Adipocyte (in vitro differentiated cells): ENCODE measurements around the gene RGS16.
"Not testable (repeated sequence)": the region's sequence is repeated elsewhere in the genome, so short reads cannot be mapped to it uniquely, and the experiment has no call there.

Experiments
- DNase-seq: peaks from one replicate; pipeline ENCODE4 v3.0.0-alpha.2; 2015; ENCODE audit warnings: low read depth
- H3K27me3 ChIP-seq: replicated peaks from 2 replicates; pipeline ENCODE4 v1.7.0; 2013; ENCODE audit warnings: mild to moderate bottlenecking, low read length, moderate library complexity; ENCODE audit not compliant: control insufficient read depth, insufficient read depth
- H3K36me3 ChIP-seq: 2 replicates; pipeline ENCODE4 v1.7.0; 2013; ENCODE audit warnings: low read length, mild to moderate bottlenecking, moderate library complexity; ENCODE audit not compliant: control insufficient read depth, insufficient read depth, severe bottlenecking
- H3K4me1 ChIP-seq: 2 replicates; pipeline ENCODE4 v1.7.0; 2013; ENCODE audit warnings: mild to moderate bottlenecking, low read length, moderate library complexity; ENCODE audit not compliant: control insufficient read depth, insufficient read depth
- H3K4me3 ChIP-seq: 2 replicates; pipeline ENCODE4 v1.7.0; 2013; ENCODE audit warnings: mild to moderate bottlenecking, low read length, moderate library complexity
- H3K9ac ChIP-seq: 2 replicates; pipeline ENCODE4 v1.7.0; 2013; ENCODE audit warnings: mild to moderate bottlenecking, low read length, moderate library complexity
- H3K9me3 ChIP-seq: 2 replicates; pipeline ENCODE4 v1.7.0; 2013; ENCODE audit warnings: mild to moderate bottlenecking, low read length, moderate library complexity; ENCODE audit not compliant: control insufficient read depth

RGS16 gene

DNA sequence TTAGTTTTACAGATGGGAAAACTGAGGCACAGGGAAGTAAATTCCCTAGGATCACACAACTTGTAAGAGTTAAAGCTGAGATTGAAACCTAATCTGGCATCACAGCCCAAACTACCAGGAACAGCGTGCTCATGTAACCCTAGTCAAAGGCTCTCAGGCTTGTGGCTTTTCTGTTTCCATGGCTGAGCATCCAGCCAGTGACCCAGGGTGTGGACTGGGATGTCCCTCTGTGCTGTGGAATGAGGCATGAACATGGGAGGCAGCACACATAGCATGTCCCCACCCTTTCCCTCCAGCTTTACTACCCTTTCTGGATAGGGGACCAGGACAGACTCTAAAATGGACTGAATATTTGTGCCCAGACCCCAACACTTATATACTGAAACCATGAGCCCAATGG lies 35.1 kb upstream of the RGS16 start:
- Histone ChIP-seq H3K4me1 (no peaks in the 10 kb centered on the region), H3K36me3 (no peaks in the 10 kb centered on the region), H3K9ac (no peak overlapping the region), H3K27me3 (peaks cover 30% of the 10 kb centered on the region), H3K4me3 (no peak overlapping the region), H3K9me3 (no peaks in the 10 kb centered on the region)
- no peak for DNase-seq

DNA sequence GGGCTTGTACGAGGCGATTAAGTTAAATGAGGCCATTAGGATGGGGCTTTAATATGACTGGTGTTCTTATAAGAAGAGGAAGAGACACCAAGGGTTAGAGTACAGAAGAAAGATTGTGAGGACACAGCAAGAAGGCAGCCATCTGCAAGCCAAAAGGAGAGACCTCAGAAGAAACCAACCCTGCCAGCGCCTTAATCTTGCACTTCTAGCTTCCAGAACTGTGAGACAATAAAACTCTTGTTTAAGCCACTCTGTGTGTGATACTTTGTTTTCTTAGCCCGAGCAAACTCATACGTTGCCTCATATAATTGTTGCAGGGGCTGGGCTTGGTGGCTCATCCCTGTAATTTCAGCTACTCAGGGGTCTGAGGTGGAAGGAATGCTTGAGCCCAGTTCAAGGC lies 33.6 kb upstream of the RGS16 start:
- Histone ChIP-seq H3K36me3 (no peaks in the 10 kb centered on the region), H3K4me1 (no peaks in the 10 kb centered on the region), H3K27me3 (peaks cover 30% of the 10 kb centered on the region), H3K9ac (no peak overlapping the region), H3K9me3 (no peaks in the 10 kb centered on the region), H3K4me3 (no peak overlapping the region)
- no peak for DNase-seq

DNA sequence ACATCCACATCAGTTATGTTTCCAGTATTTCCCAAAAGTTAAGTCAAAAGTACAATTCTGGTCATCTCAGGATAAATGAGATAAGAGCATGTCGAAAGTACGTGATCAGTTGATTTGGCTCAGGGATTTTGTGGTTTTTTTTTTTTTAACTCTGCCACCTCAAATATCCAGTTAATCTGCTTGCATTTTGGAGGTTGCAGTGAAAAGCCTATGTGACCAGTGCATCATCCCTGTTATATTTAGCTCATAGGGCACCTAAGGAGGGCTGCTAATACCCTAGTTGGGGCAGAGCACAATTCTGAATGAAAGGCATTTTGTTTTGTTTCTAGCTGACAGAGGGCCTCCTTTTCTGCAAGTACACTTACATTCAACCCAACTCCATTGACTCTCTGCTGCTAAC lies 31.7 kb upstream of the RGS16 start:
- Histone ChIP-seq H3K27me3 (peaks cover 20% of the 10 kb centered on the region), H3K4me3 (no peak overlapping the region), H3K9ac (no peak overlapping the region), H3K9me3 (no peaks in the 10 kb centered on the region), H3K36me3 (no peaks in the 10 kb centered on the region), H3K4me1 (no peaks in the 10 kb centered on the region)
- no peak for DNase-seq

DNA sequence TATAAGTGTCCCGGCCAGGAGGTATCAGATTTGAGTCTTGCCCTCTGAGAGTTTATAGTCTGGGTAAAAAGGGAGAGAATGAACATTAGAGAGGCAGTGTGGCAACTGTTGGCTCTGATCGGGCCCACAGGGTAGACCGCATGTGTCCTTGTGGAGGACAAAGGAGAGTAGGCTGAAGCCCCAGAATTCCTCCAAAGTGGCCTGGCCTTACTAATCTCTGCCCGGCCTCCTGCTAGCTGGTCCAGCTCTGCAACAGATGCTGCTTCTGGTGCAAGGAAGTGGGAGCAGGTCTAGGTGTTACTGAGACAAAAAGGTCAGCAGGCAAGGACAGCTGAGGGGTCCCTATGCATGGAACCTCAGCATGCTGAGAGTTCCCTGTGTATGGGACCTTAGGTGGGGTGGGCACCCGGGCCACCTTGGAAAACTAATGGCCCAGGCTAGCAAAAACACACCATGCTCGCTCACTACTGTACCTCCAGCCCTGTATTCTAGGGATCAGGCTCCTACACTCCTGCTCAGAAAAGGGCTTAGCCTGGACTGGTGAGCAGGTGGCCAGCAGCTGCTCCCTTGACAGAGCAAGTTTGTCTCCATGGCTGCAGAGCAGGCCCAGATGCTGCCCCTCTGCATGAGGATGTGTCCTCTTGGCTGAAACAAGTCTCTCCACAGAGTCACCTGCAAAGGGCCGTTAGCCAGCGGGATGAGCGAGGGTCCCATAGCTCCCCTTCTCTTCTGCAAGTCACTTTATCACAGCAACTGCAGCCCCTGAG lies 30.3 kb upstream of the RGS16 start:
- Histone ChIP-seq H3K9ac (no peak overlapping the region), H3K4me1 (no peaks in the 10 kb centered on the region), H3K27me3 (peaks cover 20% of the 10 kb centered on the region), H3K4me3 (no peak overlapping the region), H3K36me3 (no peaks in the 10 kb centered on the region), H3K9me3 (no peaks in the 10 kb centered on the region)
- no peak for DNase-seq

DNA sequence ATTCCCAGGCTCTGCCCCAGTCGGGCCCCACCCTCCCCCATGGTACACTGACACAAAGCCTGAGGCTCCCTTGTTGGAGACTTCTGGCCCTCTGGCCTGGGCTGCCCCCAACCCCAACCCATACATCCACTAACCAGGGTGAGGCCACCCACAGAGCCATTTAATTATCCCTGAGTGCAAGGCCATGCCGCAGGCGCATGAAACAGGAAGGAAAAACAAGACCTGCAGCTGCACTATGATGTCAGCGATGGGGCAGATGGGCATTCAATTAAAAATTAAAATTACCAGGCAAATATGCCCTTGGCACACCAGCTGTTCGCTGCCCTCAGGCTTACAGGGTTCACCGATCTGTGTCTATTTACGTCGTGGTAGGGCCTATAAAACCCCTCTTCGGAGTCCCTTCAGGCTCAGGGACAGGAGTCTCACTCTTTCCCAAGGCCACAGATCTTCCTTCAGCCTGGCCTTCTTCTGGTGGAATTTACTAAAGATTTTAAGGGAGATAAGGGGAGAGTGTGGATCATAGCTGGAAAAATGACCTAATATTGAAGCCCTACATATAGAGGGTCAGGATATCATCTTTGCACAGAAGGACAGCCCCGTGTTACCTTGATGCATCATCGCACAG lies 29.6 kb upstream of the RGS16 start:
- DNase-seq, result no peak
- Histone ChIP-seq H3K9me3 (no peaks in the 10 kb centered on the region), H3K9ac (no peak overlapping the region), H3K27me3 (peaks cover 16% of the 10 kb centered on the region), H3K36me3 (no peaks in the 10 kb centered on the region), H3K4me3 (no peak overlapping the region), H3K4me1 (no peaks in the 10 kb centered on the region)

DNA sequence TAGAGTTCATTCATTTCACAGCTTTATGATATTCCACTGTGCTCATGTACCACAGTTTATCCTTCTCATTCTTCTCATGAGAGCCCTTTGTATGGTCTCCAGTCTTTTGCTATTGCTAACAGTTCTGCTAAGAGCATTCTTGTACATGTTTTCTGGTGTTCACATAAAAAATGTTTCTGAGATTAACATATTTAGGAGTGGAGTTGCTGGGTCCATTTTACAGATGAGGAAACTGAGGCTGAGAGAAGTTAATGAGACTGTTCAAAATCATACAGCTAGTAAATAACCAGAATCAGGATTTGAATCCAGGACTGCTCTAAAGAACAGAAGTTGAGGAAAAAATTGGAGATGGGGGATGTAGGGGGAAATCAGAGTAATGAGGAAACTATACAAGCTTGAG lies 28.8 kb upstream of the RGS16 start:
- DNase-seq, result no peak
- no peak overlapping the region for H3K4me3 ChIP-seq
- no peaks in the 10 kb centered on the region for H3K4me1 ChIP-seq
- no peak overlapping the region for H3K9ac ChIP-seq
- H3K36me3 ChIP-seq, result no peaks in the 10 kb centered on the region
- peaks cover 11% of the 10 kb centered on the region for H3K27me3 ChIP-seq
- no peaks in the 10 kb centered on the region for H3K9me3 ChIP-seq

DNA sequence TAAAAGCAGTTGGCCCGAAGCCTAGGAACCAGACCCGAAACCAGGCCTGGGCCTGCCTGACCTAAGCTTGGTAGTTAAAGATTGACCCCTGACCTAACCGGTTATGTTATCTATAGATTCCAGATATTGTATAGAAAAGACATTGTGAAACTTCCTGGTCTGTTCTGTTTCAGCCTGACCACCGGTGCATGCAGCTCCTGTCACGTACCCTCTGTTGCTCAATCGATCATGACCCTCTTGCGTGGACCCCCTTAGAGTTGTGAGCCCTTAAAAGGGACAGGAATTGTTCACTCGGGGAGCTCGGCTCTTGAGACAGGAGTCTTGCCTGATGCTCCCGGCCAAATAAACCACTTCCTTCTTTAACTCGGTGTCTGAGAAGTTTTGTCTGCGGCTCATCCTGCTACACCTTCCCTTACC lies 28.3 kb upstream of the RGS16 start:
- H3K36me3 ChIP-seq, H3K27me3 ChIP-seq, H3K9me3 ChIP-seq, H3K4me3 ChIP-seq, DNase-seq, H3K9ac ChIP-seq, H3K4me1 ChIP-seq: not testable (repeated sequence)

DNA sequence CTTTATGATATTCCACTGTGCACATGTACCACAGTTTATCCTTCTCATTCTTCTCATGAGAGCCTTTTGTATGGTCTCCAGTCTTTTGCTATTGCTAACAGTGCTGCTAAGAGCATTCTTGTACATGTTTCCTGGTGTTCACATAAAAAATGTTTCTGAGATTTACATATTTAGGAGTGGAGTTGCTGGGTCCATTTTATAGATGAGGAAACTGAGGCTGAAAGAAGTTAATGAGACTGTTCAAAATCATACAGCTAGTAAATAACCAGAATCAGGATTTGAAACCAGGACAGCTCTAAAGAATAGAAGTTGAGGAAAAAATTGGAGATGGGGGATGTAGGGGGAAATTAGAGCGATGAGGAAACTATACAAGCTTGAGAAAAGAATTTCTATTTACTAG lies 27.8 kb upstream of the RGS16 start:
- H3K4me3 ChIP-seq, result no peak overlapping the region
- no peaks in the 10 kb centered on the region for H3K4me1 ChIP-seq

DNA sequence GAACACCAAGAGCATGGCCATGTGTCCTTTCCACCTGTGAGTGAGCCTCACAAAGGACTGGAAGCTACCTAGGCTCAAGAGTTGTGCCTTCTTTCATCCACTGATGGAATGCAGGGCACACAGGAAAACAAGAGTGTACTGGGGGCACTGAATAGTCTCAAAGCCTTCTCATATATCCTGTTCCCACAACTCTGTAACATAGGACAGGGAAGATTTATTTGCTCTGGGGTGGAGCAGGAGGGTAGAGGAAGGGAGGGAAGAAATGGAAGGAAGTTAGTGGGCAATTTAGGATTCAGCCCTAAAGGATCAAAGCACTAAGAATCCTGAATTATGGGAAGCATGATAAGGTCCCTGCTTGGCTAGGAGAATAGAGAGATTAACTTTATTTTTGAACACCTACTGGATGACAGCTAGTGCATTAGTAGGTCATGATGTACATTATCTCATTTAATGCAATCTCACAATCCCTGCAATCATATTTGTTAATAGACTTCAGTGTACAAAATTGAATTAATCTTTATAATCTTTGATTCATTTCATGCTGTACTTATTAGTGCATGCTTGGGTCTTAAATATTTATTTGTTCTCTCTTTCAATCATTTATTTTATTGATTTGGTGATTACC lies 27.0 kb upstream of the RGS16 start:
- Histone ChIP-seq H3K9me3 (no peaks in the 10 kb centered on the region), H3K9ac (no peak overlapping the region), H3K4me3 (no peak overlapping the region), H3K27me3 (peaks cover 7% of the 10 kb centered on the region), H3K4me1 (peaks cover 6% of the 10 kb centered on the region), H3K36me3 (no peaks in the 10 kb centered on the region)
- DNase-seq, result no peak

More for the DNA sequence above, 27.8 kb upstream of the RGS16 start:
- Histone ChIP-seq H3K27me3 (peaks cover 7% of the 10 kb centered on the region), H3K9ac (no peak overlapping the region), H3K36me3 (no peaks in the 10 kb centered on the region), H3K9me3 (no peaks in the 10 kb centered on the region)
- no peak for DNase-seq

DNA sequence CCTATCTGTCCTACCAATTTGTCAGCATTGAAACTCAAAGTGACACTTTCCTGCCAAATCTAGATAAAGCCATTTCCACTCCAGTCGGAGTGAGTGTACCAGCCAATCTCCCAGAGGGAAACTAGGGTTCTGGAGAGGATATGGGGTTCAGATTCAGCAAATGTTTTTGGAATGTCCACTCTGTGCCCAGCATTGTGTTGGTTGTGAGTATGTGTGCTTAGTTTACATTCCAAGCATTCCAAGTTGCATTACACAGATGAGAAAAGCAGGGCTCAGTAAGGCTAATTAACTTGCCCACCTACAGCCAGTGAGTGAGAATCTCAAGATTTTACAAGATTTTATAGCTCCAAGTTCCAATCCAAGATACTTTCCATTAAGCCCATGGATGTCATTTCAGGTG lies 26.4 kb upstream of the RGS16 start:
- Histone ChIP-seq H3K4me3 (no peak overlapping the region), H3K9me3 (no peaks in the 10 kb centered on the region), H3K36me3 (no peaks in the 10 kb centered on the region), H3K9ac (no peak overlapping the region), H3K27me3 (peaks cover 7% of the 10 kb centered on the region), H3K4me1 (peaks cover 7% of the 10 kb centered on the region)
- DNase-seq, result no peak

DNA sequence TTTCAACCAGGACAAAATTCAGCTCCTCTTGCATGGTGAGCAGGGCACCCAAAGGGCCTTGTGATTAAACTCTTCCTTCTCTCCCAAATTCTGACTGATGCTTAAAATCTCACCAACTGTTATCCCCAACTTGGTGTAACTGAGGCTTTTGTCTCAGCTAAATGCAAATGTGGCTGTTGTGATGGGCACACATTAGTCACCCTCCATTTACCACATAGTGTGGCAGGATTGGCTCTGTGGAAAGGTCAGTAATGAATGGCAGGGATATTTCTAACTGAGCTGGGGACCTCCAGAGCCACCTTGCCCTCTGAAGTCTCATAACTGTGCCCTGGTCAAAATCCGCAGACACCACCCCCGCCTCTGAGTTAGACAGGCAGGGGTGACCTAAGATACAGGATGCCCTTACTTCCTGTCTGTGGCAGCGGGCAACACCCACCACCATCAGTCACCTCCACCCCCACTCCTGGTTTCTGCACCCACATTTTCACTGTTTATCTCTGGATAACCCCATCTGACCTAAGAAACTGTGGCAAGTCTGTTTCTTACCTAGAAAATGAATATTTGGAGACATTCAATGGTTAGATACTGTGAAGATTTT lies 25.4 kb upstream of the RGS16 start:
- peaks cover under 1% of the 10 kb centered on the region for H3K27me3 ChIP-seq
- DNase-seq, result no peak

More for the DNA sequence above, 25.4 kb upstream of the RGS16 start:
- no peaks in the 10 kb centered on the region for H3K36me3 ChIP-seq
- no peaks in the 10 kb centered on the region for H3K9me3 ChIP-seq
- peaks cover 11% of the 10 kb centered on the region for H3K4me1 ChIP-seq
- no peak overlapping the region for H3K4me3 ChIP-seq
- H3K9ac ChIP-seq, result no peak overlapping the region
